Measurements from ENCODE around the gene B3GNT8. TPM values are rescaled to one million over a fixed set of nuclear protein-coding genes. Genes with fewer than 3 reads are reported as not detected.
"Not testable (repeated sequence)": the region's sequence is repeated elsewhere in the genome, so short reads cannot be mapped to it uniquely, and the experiment has no call there.

The B3GNT8 gene, protein sequence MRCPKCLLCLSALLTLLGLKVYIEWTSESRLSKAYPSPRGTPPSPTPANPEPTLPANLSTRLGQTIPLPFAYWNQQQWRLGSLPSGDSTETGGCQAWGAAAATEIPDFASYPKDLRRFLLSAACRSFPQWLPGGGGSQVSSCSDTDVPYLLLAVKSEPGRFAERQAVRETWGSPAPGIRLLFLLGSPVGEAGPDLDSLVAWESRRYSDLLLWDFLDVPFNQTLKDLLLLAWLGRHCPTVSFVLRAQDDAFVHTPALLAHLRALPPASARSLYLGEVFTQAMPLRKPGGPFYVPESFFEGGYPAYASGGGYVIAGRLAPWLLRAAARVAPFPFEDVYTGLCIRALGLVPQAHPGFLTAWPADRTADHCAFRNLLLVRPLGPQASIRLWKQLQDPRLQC
- total RNA-seq, result 5.3 and 9.2 TPM in 2 replicates
- 14.6 and 17.7 TPM in 2 replicates for polyA plus RNA-seq

DNA sequence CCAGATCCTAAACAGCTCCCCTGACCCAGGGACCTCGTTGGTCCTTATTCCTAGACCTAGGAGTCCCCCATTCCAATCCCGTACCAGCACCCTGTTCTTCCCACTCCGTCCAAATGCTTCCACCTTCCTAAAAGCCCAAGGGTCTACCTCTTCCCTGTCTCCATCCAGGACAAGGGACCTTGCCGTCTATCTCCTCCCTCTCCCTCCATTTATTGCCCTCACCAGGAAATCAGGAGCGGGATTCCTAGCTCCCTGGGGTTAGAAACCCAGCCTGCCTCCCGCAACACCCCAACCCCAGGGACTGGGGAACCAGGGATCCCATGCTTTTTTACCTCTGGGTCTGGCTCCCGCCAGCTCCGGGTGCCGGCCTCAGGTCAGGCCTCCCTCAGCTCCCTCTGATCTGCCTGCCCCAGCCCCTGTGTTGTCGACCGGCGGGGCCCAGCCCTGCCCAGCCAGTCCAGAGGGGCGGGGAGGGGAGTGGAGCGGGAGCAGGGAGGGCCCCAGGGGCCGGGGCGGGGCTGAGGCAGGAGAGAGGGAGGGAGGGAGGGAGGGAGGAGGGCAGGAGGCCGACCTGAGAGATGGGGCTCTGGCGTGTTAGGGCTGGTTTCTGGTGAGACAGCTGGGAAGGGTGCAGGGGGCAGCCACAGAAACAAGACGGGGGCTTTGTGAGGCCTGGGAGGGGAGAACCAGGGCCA is at the start of gene B3GNT8:
Gene B3GNT8 (minus strand): TSS at position 423 of the 695 bp plus-strand sequence. CDS start 596 bp downstream, outside the sequence.
- TF ChIP-seq, protein P1, sequence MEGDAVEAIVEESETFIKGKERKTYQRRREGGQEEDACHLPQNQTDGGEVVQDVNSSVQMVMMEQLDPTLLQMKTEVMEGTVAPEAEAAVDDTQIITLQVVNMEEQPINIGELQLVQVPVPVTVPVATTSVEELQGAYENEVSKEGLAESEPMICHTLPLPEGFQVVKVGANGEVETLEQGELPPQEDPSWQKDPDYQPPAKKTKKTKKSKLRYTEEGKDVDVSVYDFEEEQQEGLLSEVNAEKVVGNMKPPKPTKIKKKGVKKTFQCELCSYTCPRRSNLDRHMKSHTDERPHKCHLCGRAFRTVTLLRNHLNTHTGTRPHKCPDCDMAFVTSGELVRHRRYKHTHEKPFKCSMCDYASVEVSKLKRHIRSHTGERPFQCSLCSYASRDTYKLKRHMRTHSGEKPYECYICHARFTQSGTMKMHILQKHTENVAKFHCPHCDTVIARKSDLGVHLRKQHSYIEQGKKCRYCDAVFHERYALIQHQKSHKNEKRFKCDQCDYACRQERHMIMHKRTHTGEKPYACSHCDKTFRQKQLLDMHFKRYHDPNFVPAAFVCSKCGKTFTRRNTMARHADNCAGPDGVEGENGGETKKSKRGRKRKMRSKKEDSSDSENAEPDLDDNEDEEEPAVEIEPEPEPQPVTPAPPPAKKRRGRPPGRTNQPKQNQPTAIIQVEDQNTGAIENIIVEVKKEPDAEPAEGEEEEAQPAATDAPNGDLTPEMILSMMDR (IDR thresholded peaks at IDR 0.05; ENCODE audit: poor library complexity), result no peak
- TF ChIP-seq EZH2 (IDR thresholded peaks at IDR 0.05; ENCODE audit: borderline replicate concordance), result no peak
- no peak for TF ChIP-seq EZH2phosphoT487 (IDR thresholded peaks at IDR 0.05; ENCODE audit: low read depth, severe bottlenecking, unreplicated experiment)
- Histone ChIP-seq H3K4me2 (peak within 1 kb of the TSS; percentile 96), H3K4me1 (ENCODE audit: insufficient read depth) (peaks cover 25% of the 10 kb centered on the region), H3K27ac (peak within 1 kb of the TSS; percentile 97), H3K9me3 (ENCODE audit: low read depth) (no peaks in the 10 kb centered on the region), H3K79me2 (peaks cover 41% of the 10 kb centered on the region), H3K27me3 (no peaks in the 10 kb centered on the region), H2AFZ (peak within 1 kb of the TSS; percentile 64), H3K4me3 (peak within 1 kb of the TSS; percentile 35), H4K20me1 (ENCODE audit: insufficient read depth, poor library complexity, severe bottlenecking) (no peaks in the 10 kb centered on the region), H3K9me2 (replicated peaks; ENCODE audit: insufficient read depth) (no peaks in the 10 kb centered on the region), H3K36me3 (replicated peaks; ENCODE audit: insufficient read depth, low read depth) (no peaks in the 10 kb centered on the region)
- peak; percentile 96 for DNase-seq (ENCODE audit: low spot score)
- WGBS (ENCODE audit: low lambda C conversion rate, missing lambda C conversion rate), result 10% methylated on average over 11 of the region's 19 CpGs

DNA sequence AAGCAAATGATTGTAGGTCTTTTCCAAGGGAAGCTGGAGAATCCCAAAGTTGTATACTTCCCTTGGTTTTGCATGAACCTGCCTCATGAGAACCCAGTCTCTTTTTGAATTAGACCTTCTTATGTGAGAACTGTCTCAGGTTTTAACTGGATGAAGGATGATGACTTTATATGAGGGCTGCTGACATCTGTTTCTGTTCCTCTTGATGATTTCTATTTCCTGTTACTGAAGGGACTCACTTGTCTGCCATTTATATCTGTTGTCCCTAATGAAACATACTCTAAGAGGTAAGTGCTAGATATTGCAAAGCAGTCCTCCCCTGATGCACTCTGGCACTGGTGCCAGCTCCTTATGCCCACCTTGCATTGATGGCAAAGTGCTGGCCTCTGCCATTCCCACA is 49.4 kb upstream of the B3GNT8 start:
- H3K4me2 ChIP-seq, result no peak overlapping the region
- no peaks in the 10 kb centered on the region for H3K9me3 ChIP-seq (ENCODE audit: low read depth)
- TF ChIP-seq, protein P1 (IDR thresholded peaks at IDR 0.05; ENCODE audit: poor library complexity), result no peak
- TF ChIP-seq EZH2phosphoT487 (IDR thresholded peaks at IDR 0.05; ENCODE audit: low read depth, severe bottlenecking, unreplicated experiment) (no peak), EZH2 (IDR thresholded peaks at IDR 0.05; ENCODE audit: borderline replicate concordance) (no peak)
- H3K27ac ChIP-seq, result no peak overlapping the region
- no peaks in the 10 kb centered on the region for H3K4me1 ChIP-seq (ENCODE audit: insufficient read depth)
- H4K20me1 ChIP-seq (ENCODE audit: insufficient read depth, poor library complexity, severe bottlenecking), result no peaks in the 10 kb centered on the region
- no peak overlapping the region for H3K4me3 ChIP-seq
- H3K27me3 ChIP-seq, result no peaks in the 10 kb centered on the region
- no peaks in the 10 kb centered on the region for H3K36me3 ChIP-seq (replicated peaks; ENCODE audit: insufficient read depth, low read depth)
- no peak overlapping the region for H2AFZ ChIP-seq
- H3K79me2 ChIP-seq, result no peaks in the 10 kb centered on the region
- DNase-seq (ENCODE audit: low spot score), result no peak
- no peaks in the 10 kb centered on the region for H3K9me2 ChIP-seq (replicated peaks; ENCODE audit: insufficient read depth)

DNA sequence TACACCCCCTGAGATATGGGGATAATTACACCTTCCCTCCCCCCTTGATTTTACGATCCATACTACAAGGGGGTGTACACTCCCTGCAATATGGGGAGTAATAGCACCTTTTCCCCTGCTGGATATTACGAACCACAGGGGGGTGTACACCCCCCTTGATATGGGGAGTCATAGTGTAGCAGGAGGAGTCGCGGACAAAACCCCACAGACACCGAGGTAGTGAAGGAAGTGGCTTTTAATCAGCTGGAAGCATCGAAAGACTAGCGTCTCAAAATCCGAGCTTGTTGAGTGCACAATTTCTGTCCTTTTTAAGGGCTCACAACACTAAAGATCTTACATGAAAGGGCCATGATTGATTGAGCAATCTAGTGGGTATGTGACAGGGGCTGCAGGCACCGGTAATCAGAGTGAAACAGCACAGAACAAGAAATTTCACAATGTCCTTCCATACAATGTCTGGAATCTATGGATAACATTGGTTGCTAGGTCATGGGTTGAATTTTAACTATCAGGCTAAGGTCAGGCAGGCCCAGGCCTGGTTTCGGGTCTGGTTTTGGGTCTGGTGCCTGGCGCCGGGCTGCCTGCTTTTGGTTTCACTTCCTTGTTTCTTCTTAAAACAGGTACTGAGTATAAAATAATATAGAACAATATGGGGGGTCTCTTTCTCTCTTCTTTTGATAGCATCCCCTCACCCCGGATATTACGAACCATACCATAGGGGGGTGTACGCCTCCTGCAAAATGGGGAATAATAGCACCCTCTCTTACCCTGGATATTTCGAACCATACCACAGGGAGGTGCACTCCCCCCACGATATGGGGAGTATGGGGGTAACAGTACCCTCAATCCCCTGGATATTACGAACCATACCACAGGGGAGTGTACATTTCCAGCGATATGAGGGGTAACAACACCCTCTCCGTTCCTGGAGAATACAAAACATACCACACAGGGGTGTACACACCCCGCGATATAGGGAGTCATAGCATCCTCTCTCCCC is 36.4 kb upstream of the B3GNT8 start:
- H3K27me3 ChIP-seq; H4K20me1 ChIP-seq (ENCODE audit: insufficient read depth, poor library complexity, severe bottlenecking); H3K4me2 ChIP-seq; H3K79me2 ChIP-seq; H3K9me2 ChIP-seq (replicated peaks; ENCODE audit: insufficient read depth); H3K27ac ChIP-seq; H3K4me3 ChIP-seq; H3K9me3 ChIP-seq (ENCODE audit: low read depth); DNase-seq (ENCODE audit: low spot score); H3K4me1 ChIP-seq (ENCODE audit: insufficient read depth); H2AFZ ChIP-seq; H3K36me3 ChIP-seq (replicated peaks; ENCODE audit: insufficient read depth, low read depth): not testable (repeated sequence)
- WGBS (ENCODE audit: low lambda C conversion rate, missing lambda C conversion rate), result 82% methylated on average over 22 of the region's 22 CpGs

Data from hepatocyte (in vitro differentiated cells).